ENCODE results near the gene TMEM11. TPM values are rescaled to one million over a fixed set of nuclear protein-coding genes. Genes with fewer than 3 reads are reported as not detected.

Gene TMEM11
- polyA plus RNA-seq, 3 donors, result 25.7 to 68.1 (median 59.5) TPM

DNA sequence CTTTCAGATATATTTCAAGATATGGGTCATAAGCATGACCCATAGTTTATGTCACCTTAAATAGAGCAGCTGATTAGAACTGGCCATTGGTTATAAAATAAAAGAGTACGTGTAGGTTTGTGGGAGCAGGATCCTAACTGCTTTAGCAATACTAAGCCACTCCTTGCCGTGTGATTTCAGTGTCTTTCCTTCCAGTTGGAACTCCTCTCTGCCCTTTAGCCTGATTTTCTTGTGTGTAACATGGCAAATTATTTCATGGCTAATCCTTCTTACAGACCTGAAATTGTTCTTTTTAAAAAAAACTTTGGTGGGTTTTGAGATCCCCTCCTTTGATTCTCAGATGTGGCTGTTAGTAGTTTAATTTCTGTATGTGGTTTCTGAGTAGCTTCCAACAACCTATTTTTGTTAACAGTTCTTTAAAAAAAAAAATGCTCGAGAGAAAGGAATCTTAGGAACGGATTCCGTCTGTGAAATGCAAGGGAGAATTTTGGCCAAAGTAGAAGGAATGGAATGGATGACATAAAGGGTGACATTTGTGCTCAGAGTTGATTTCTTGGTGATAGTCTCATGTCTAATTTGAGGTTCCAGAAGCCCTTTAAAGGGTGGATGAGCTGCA, 47.3 kb downstream of the TMEM11 start:
- Histone ChIP-seq H3K4me1 (ENCODE audit: control insufficient read depth in 1 of 2, insufficient read depth in 2 of 2, low read length in 2 of 2) (peaks cover 22 to 35% of the 10 kb centered on the region in 2 donors), H3K27ac (ENCODE audit: low read depth in 1 of 2, low read length in 2 of 2) (no peak overlapping the region), H2AFZ (ENCODE audit: insufficient read depth, low read depth, low read length, poor library complexity, severe bottlenecking) (no peak overlapping the region), H3K79me2 (ENCODE audit: insufficient read depth, low read length) (peaks cover 84% of the 10 kb centered on the region), H3K36me3 (replicated peaks in 1 of 2; ENCODE audit: control insufficient read depth in 1 of 2, insufficient read depth in 2 of 2, low read length in 2 of 2) (peaks cover 0 to 6% of the 10 kb centered on the region in 2 donors), H3K4me2 (replicated peaks; ENCODE audit: extremely low read depth, low read length, poor library complexity, severe bottlenecking) (no peak overlapping the region), H3K4me3 (replicated peaks in 1 of 3; ENCODE audit: low read depth in 2 of 3, low read length in 3 of 3) (no peak overlapping the region), H3K9ac (ENCODE audit: insufficient read depth, low read length, poor library complexity, severe bottlenecking) (no peak overlapping the region), H4K20me1 (ENCODE audit: insufficient read depth, low read length) (peaks cover 7% of the 10 kb centered on the region), H3K9me3 (replicated peaks in 1 of 2; ENCODE audit: control insufficient read depth in 1 of 2, insufficient read depth in 1 of 2, low read length in 2 of 2) (no peaks in the 10 kb centered on the region), H3K27me3 (ENCODE audit: control insufficient read depth in 2 of 2, insufficient read depth in 2 of 2, low read length in 2 of 2) (no peaks in the 10 kb centered on the region)
- intact Hi-C loops (cut with micrococcal nuclease), result no loop called here
- WGBS (ENCODE audit: insufficient coverage), result 100% methylated on average over 2 of the region's 5 CpGs
- H3K4me1 Mint-ChIP-seq, result peaks cover 57% of the 10 kb centered on the region
- H3K27me3 Mint-ChIP-seq (ENCODE audit: low read depth in 3 of 3), result peaks cover 0 to 3% (median 1%) of the 10 kb centered on the region in 3 donors
- TF ChIP-seq, protein P1, sequence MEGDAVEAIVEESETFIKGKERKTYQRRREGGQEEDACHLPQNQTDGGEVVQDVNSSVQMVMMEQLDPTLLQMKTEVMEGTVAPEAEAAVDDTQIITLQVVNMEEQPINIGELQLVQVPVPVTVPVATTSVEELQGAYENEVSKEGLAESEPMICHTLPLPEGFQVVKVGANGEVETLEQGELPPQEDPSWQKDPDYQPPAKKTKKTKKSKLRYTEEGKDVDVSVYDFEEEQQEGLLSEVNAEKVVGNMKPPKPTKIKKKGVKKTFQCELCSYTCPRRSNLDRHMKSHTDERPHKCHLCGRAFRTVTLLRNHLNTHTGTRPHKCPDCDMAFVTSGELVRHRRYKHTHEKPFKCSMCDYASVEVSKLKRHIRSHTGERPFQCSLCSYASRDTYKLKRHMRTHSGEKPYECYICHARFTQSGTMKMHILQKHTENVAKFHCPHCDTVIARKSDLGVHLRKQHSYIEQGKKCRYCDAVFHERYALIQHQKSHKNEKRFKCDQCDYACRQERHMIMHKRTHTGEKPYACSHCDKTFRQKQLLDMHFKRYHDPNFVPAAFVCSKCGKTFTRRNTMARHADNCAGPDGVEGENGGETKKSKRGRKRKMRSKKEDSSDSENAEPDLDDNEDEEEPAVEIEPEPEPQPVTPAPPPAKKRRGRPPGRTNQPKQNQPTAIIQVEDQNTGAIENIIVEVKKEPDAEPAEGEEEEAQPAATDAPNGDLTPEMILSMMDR (IDR thresholded peaks at IDR 0.05), result no peak
- no peak overlapping the region for H3K4me3 Mint-ChIP-seq
- DNase-seq, result no peak
- peaks cover 10 to 45% of the 10 kb centered on the region in 2 donors for H3K36me3 Mint-ChIP-seq
- H3K9me3 Mint-ChIP-seq, result peaks cover 0 to 1% (median 0%) of the 10 kb centered on the region in 7 donors
- peak overlapping the region in 1 of 7 donors; percentile 42 for H3K27ac Mint-ChIP-seq

DNA sequence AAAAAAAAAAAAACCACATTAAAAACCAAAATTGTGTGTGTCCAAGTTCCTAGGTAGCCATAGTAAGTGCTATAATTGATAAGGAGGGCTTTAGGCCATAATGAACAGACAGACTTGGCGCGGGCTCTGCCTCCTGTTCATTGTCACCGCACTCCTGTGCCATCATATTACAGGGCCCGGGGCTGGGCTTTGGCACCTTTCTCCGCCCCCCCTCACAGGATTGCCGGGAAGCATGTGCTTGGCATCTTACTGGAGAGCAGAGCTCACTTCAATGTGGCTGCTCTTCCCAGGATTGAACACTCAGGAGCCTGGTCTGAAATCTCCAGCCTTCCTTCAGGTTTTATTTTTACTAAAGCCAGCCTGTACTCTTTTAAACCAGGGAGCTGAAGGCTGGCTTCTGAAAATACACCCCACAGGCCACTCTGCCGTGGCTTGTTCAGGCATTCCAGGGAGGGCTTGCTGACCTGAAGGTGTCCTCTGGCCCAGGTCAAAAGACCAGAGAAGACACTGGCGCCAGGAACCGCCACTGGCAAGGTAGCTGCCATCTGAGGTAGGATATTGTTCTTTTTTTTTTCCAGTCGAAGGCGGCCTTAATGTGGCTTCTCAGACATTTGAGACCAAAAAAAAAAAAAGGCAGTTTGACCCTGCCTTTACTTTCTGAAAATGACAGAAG, 47.9 kb downstream of the TMEM11 start:
- H3K27ac ChIP-seq (ENCODE audit: low read depth in 1 of 2, low read length in 2 of 2), result no peak overlapping the region
- H3K36me3 Mint-ChIP-seq, result peaks cover 9 to 42% of the 10 kb centered on the region in 2 donors
- peaks cover 16 to 35% of the 10 kb centered on the region in 2 donors for H3K4me1 ChIP-seq (ENCODE audit: control insufficient read depth in 1 of 2, insufficient read depth in 2 of 2, low read length in 2 of 2)
- no peak overlapping the region for H3K4me3 ChIP-seq (replicated peaks in 1 of 3; ENCODE audit: low read depth in 2 of 3, low read length in 3 of 3)
- H3K9me3 Mint-ChIP-seq, result peaks cover 0 to 1% (median 0%) of the 10 kb centered on the region in 7 donors
- no peaks in the 10 kb centered on the region for H3K27me3 ChIP-seq (ENCODE audit: control insufficient read depth in 2 of 2, insufficient read depth in 2 of 2, low read length in 2 of 2)
- peaks cover 56% of the 10 kb centered on the region for H3K4me1 Mint-ChIP-seq
- peaks cover 0 to 3% (median 1%) of the 10 kb centered on the region in 3 donors for H3K27me3 Mint-ChIP-seq (ENCODE audit: low read depth in 3 of 3)
- intact Hi-C loops (cut with micrococcal nuclease), result no loop called here
- H3K9ac ChIP-seq (ENCODE audit: insufficient read depth, low read length, poor library complexity, severe bottlenecking), result no peak overlapping the region
- no peak for DNase-seq
- no peak overlapping the region for H3K4me2 ChIP-seq (replicated peaks; ENCODE audit: extremely low read depth, low read length, poor library complexity, severe bottlenecking)
- H3K36me3 ChIP-seq (replicated peaks in 1 of 2; ENCODE audit: control insufficient read depth in 1 of 2, insufficient read depth in 2 of 2, low read length in 2 of 2), result peaks cover 0 to 6% of the 10 kb centered on the region in 2 donors
- peak overlapping the region in 1 of 7 donors; percentile 66 for H3K27ac Mint-ChIP-seq
- WGBS (ENCODE audit: insufficient coverage), result 98% methylated on average over 8 of the region's 11 CpGs
- peaks cover 7% of the 10 kb centered on the region for H4K20me1 ChIP-seq (ENCODE audit: insufficient read depth, low read length)
- H3K79me2 ChIP-seq (ENCODE audit: insufficient read depth, low read length), result peaks cover 83% of the 10 kb centered on the region
- H3K4me3 Mint-ChIP-seq, result no peak overlapping the region
- TF ChIP-seq, protein P1 (IDR thresholded peaks at IDR 0.05), result no peak
- no peak overlapping the region for H2AFZ ChIP-seq (ENCODE audit: insufficient read depth, low read depth, low read length, poor library complexity, severe bottlenecking)
- no peaks in the 10 kb centered on the region for H3K9me3 ChIP-seq (replicated peaks in 1 of 2; ENCODE audit: control insufficient read depth in 1 of 2, insufficient read depth in 1 of 2, low read length in 2 of 2)

Measured in CD14-positive monocyte (primary cell).